GM23248 (cell line): ENCODE results near the gene ANKRD11. TPM values are rescaled to one million over a fixed set of nuclear protein-coding genes. Genes with fewer than 3 reads are reported as not detected.

Experiments
- DNase-seq: peaks from one replicate; pipeline ENCODE4 v3.0.0-alpha.2; 2015
- H2AFZ ChIP-seq: fragments of 200-600 bp; sonication (generic); 2 replicates; pipeline ENCODE4 v1.6.1; 2016; ENCODE audit warnings: antibody characterized with exemption
- H3F3A ChIP-seq: fragments of 200-600 bp; sonication (generic); 2 replicates; pipeline ENCODE4 v1.6.1; 2016; ENCODE audit warnings: mild to moderate bottlenecking, antibody characterized with exemption, mixed run types; ENCODE audit not compliant: insufficient read depth
- H3K27ac ChIP-seq: fragments of 200-600 bp; sonication (generic); 2 replicates; pipeline ENCODE4 v1.5.1; 2016; ENCODE audit warnings: mild to moderate bottlenecking
- H3K27me3 ChIP-seq: fragments of 200-600 bp; sonication (generic); replicated peaks from 2 replicates; pipeline ENCODE4 v1.6.1; 2016; ENCODE audit warnings: mild to moderate bottlenecking; ENCODE audit not compliant: insufficient read depth
- H3K36me3 ChIP-seq: fragments of 200-600 bp; sonication (generic); 2 replicates; pipeline ENCODE4 v1.6.1; 2016; ENCODE audit warnings: low read depth, mild to moderate bottlenecking
- H3K4me1 ChIP-seq: fragments of 200-600 bp; sonication (generic); 2 replicates; pipeline ENCODE4 v1.6.1; 2016; ENCODE audit warnings: mild to moderate bottlenecking; ENCODE audit not compliant: insufficient read depth
- H3K4me2 ChIP-seq: fragments of 200-600 bp; sonication (generic); one replicate; pipeline ENCODE4 v1.6.1; 2016; ENCODE audit warnings: mild to moderate bottlenecking; ENCODE audit not compliant: unreplicated experiment
- H3K4me3 ChIP-seq: fragments of 200-600 bp; sonication (generic); 2 replicates; pipeline ENCODE4 v1.5.1; 2016; ENCODE audit warnings: mild to moderate bottlenecking
- H3K79me2 ChIP-seq: fragments of 200-600 bp; sonication (generic); 2 replicates; pipeline ENCODE4 v1.6.1; 2016; ENCODE audit warnings: mild to moderate bottlenecking; ENCODE audit not compliant: insufficient read depth
- H3K9ac ChIP-seq: fragments of 200-600 bp; sonication (generic); 2 replicates; pipeline ENCODE4 v1.6.1; 2016; ENCODE audit warnings: mild to moderate bottlenecking
- H3K9me2 ChIP-seq: fragments of 200-600 bp; sonication (generic); 2 replicates; pipeline ENCODE4 v1.6.1; 2016; ENCODE audit warnings: mixed run types, mild to moderate bottlenecking, moderate library complexity; ENCODE audit not compliant: insufficient read depth
- H3K9me3 ChIP-seq: fragments of 200-600 bp; sonication (generic); one replicate; pipeline ENCODE4 v1.6.1; 2017; ENCODE audit warnings: low read depth
- H4K20me1 ChIP-seq: fragments of 200-600 bp; sonication (generic); 2 replicates; pipeline ENCODE4 v1.6.0; 2016; ENCODE audit not compliant: insufficient read depth
- EZH2 ChIP-seq: fragments of 200-600 bp; sonication (generic); IDR thresholded peaks from 2 replicates; pipeline ENCODE4 v1.6.1; 2018; ENCODE audit warnings: antibody characterized with exemption, mild to moderate bottlenecking; ENCODE audit not compliant: insufficient read depth, poor library complexity, severe bottlenecking
- EZH2phosphoT487 ChIP-seq: fragments of 200-600 bp; sonication (generic); IDR thresholded peaks from 2 replicates; pipeline ENCODE4 v1.6.1; 2018; ENCODE audit warnings: antibody characterized with exemption, moderate library complexity, mild to moderate bottlenecking, low read depth; ENCODE audit not compliant: insufficient read depth
- WGBS, 2 experiments: methylation state at CpG; one replicate each; pipeline ENCODE4 v1.1.6; 2015 to 2017; ENCODE audit warnings: low lambda C conversion rate in 2 of 2, low coverage in 1 of 2; ENCODE audit errors: missing lambda C conversion rate in 2 of 2; 5-methylcytosine and 5-hydroxymethylcytosine counted together
- in situ Hi-C: fragments of 300-500 bp; cut with MboI; formaldehyde crosslinking; loops from 2 replicates; pipeline ENCODE4 v1.15.0; 2020
- polyA plus RNA-seq: library from polyadenylated mRNA; unstranded; fragments of >200 nt; fragmentation: Nextera tagmentation; extraction: Ambion mirVana; gene quantifications from 2 replicates; pipeline ENCODE4 v1.2.1, GENCODE V29; 2016
- total RNA-seq: library from RNA; depleted of rRNA; stranded (reverse); fragments of >200 nt; shearing (Covaris generic); gene quantifications from 2 replicates; pipeline ENCODE4 v1.2.3, GENCODE V29; 2014

The ANKRD11 gene
- total and polyA plus RNA-seq, 2 experiments from 2014 or later = 39.3 to 84.7 TPM

GRCh38 chr16:89304941-89305705 lies 185.2 kb downstream of the ANKRD11 start:
- Histone ChIP-seq H3K9me2 (no peaks in the 10 kb centered on the region), H2AFZ (no peak overlapping the region), H3K36me3 (peaks cover 18% of the 10 kb centered on the region; the same call in 1 of the 2 replicates), H3F3A (peaks cover 25% of the 10 kb centered on the region), H3K9ac (no peak overlapping the region), H3K27ac (no peak overlapping the region), H3K4me3 (no peak overlapping the region), H3K4me1 (peaks cover 19% of the 10 kb centered on the region), H3K27me3 (no peaks in the 10 kb centered on the region), H3K9me3 (no peaks in the 10 kb centered on the region), H4K20me1 (peaks cover 28% of the 10 kb centered on the region), H3K4me2 (no peak overlapping the region), H3K79me2 (peaks cover 84% of the 10 kb centered on the region)
- TF ChIP-seq EZH2 = no peak
- TF ChIP-seq EZH2phosphoT487 = no peak
- in situ Hi-C loops = no loop called here
- DNase-seq = no peak
- WGBS, 2 experiments = 86 to 89% methylated on average over 37 to 43 of the region's 43 CpGs

- Histone ChIP-seq H3K27me3 (no peaks in the 10 kb centered on the region), H3K9ac (no peak overlapping the region), H2AFZ (no peak overlapping the region), H3K79me2 (peaks cover 77% of the 10 kb centered on the region), H3K4me3 (no peak overlapping the region), H3K4me2 (no peak overlapping the region), H3K9me3 (no peaks in the 10 kb centered on the region), H3K27ac (no peak overlapping the region), H3K4me1 (peaks cover 19% of the 10 kb centered on the region), H3K9me2 (no peaks in the 10 kb centered on the region), H4K20me1 (peaks cover 28% of the 10 kb centered on the region), H3K36me3 (peaks cover 14% of the 10 kb centered on the region; the same call in 1 of the 2 replicates), H3F3A (peaks cover 25% of the 10 kb centered on the region)
- 94 to 97% methylated on average over 15 to 16 of the region's 16 CpGs for WGBS, 2 experiments
- TF ChIP-seq EZH2 = no peak
- no peak for TF ChIP-seq EZH2phosphoT487
- in situ Hi-C loops = no loop called here
- no peak for DNase-seq
These were observed 186.0 kb downstream of the ANKRD11 start for GRCh38 chr16:89304181-89304851.

- peaks cover 19% of the 10 kb centered on the region for H3K4me1 ChIP-seq
- DNase-seq = no peak
- H3K79me2 ChIP-seq = peaks cover 77% of the 10 kb centered on the region
- H3K27ac ChIP-seq = no peak overlapping the region
- H3K9me3 ChIP-seq = no peaks in the 10 kb centered on the region
- in situ Hi-C loops = no loop called here
- H2AFZ ChIP-seq = no peak overlapping the region
- WGBS, 2 experiments = 86 to 91% methylated on average over 8 of the region's 8 CpGs
- peaks cover 14% of the 10 kb centered on the region; the same call in 1 of the 2 replicates for H3K36me3 ChIP-seq
- no peak overlapping the region for H3K9ac ChIP-seq
- H3K4me3 ChIP-seq = no peak overlapping the region
- H4K20me1 ChIP-seq = peaks cover 26% of the 10 kb centered on the region
- H3K27me3 ChIP-seq = no peaks in the 10 kb centered on the region
- peaks cover 30% of the 10 kb centered on the region for H3F3A ChIP-seq
- H3K9me2 ChIP-seq = no peaks in the 10 kb centered on the region
- H3K4me2 ChIP-seq = no peak overlapping the region
- TF ChIP-seq EZH2phosphoT487 (no peak), EZH2 (no peak)
These were observed 186.7 kb downstream of the ANKRD11 start for GRCh38 chr16:89303617-89304016.

GRCh38 chr16:89300976-89301360 lies 189.4 kb downstream of the ANKRD11 start:
- Histone ChIP-seq H3K4me1 (peaks cover 19% of the 10 kb centered on the region), H3K4me3 (no peak overlapping the region), H4K20me1 (peaks cover 15% of the 10 kb centered on the region), H3K36me3 (peaks cover 14% of the 10 kb centered on the region; the same call in 1 of the 2 replicates), H3K27me3 (no peaks in the 10 kb centered on the region), H3F3A (peaks cover 31% of the 10 kb centered on the region), H3K79me2 (peaks cover 83% of the 10 kb centered on the region), H3K9me3 (no peaks in the 10 kb centered on the region), H3K9ac (peak overlapping the region; percentile 66), H3K9me2 (no peaks in the 10 kb centered on the region), H2AFZ (no peak overlapping the region), H3K4me2 (peak overlapping the region; percentile 15), H3K27ac (peak overlapping the region; percentile 98)
- DNase-seq = no peak
- WGBS, 2 experiments = 86 to 88% methylated on average over 9 of the region's 9 CpGs
- TF ChIP-seq EZH2phosphoT487 = no peak
- TF ChIP-seq EZH2 = no peak
- in situ Hi-C loops = no loop called here
